ENCODE measurements around the gene B4GALNT3.

The B4GALNT3 gene

GRCh38 chr12:612293-612692 is 152.6 kb downstream of the B4GALNT3 start:
- Histone ChIP-seq H3K4me1 (ENCODE audit: control insufficient read depth, insufficient read depth, low read length) (no peaks in the 10 kb centered on the region), H3K27me3 (ENCODE audit: control insufficient read depth, insufficient read depth, low read length) (no peaks in the 10 kb centered on the region), H3K9me3 (ENCODE audit: control insufficient read depth, insufficient read depth, low read length) (no peaks in the 10 kb centered on the region), H3K36me3 (ENCODE audit: control insufficient read depth, insufficient read depth, low read length) (no peaks in the 10 kb centered on the region), H3K27ac (ENCODE audit: low read length) (no peak overlapping the region), H3K4me3 (ENCODE audit: low read length) (no peak overlapping the region)
- DNase-seq (ENCODE audit: low read depth, low spot score) = no peak
- WGBS (ENCODE audit: insufficient coverage, insufficient read length) = no CpG with 5 or more reads among the region's 7 CpGs

- Histone ChIP-seq H3K4me1 (ENCODE audit: control insufficient read depth, insufficient read depth, low read length) (no peaks in the 10 kb centered on the region), H3K27ac (ENCODE audit: low read length) (no peak overlapping the region), H3K27me3 (ENCODE audit: control insufficient read depth, insufficient read depth, low read length) (no peaks in the 10 kb centered on the region), H3K9me3 (ENCODE audit: control insufficient read depth, insufficient read depth, low read length) (no peaks in the 10 kb centered on the region), H3K4me3 (ENCODE audit: low read length) (no peak overlapping the region), H3K36me3 (ENCODE audit: control insufficient read depth, insufficient read depth, low read length) (no peaks in the 10 kb centered on the region)
- DNase-seq (ENCODE audit: low read depth, low spot score) = no peak
- WGBS (ENCODE audit: insufficient coverage, insufficient read length) = no CpG with 5 or more reads among the region's 4 CpGs
Measured at GRCh38 chr12:612886-613285, 153.1 kb downstream of the B4GALNT3 start.
